Activated naive CD4-positive, alpha-beta T cell treated with anti-CD3 and anti-CD28 coated beads for 36 hours (primary cell): ENCODE measurements around the gene SYS1. TPM values are rescaled to one million over a fixed set of nuclear protein-coding genes. Genes with fewer than 3 reads are reported as not detected.
A peak's percentile ranks its signal among the peaks of the same experiment; 100 is the strongest.

Source experiments
- CTCF ChIA-PET: fragments of 350-600 bp; sonication (Branson Sonifier 250); formaldehyde crosslinking; loops from one replicate; lab custom pipeline; 2021; ENCODE audit warnings: antibody characterized with exemption; lab: Charles Lee
- DNase-seq: peaks from one replicate; pipeline ENCODE4 v3.0.0-alpha.2; 2020
- H3K27ac Mint-ChIP-seq: one replicate; pipeline ENCODE4 v1.8.0; 2021; ENCODE audit warnings: mild to moderate bottlenecking, mixed read lengths
- H3K27me3 Mint-ChIP-seq: one replicate; pipeline ENCODE4 v1.8.0; 2021; ENCODE audit warnings: low read depth, mixed read lengths
- H3K36me3 Mint-ChIP-seq: one replicate; pipeline ENCODE4 v1.8.0; 2021; ENCODE audit warnings: low read depth, mixed read lengths
- H3K4me1 Mint-ChIP-seq: one replicate; pipeline ENCODE4 v1.8.0; 2021; ENCODE audit warnings: low read depth, mixed read lengths
- H3K4me3 Mint-ChIP-seq: one replicate; pipeline ENCODE4 v1.8.0; 2021; ENCODE audit warnings: mild to moderate bottlenecking, moderate library complexity, mixed read lengths
- H3K9me3 Mint-ChIP-seq: one replicate; pipeline ENCODE4 v1.8.0; 2021; ENCODE audit warnings: mixed read lengths
- intact Hi-C: fragments of 100-400 bp; cut with micrococcal nuclease; formaldehyde crosslinking; loops from one replicate; pipeline ENCODE4 v1.15.1; 2023
- total RNA-seq, 2 experiments: library from RNA; stranded (reverse); gene quantifications; one replicate each; pipeline ENCODE4 v1.2.3, GENCODE V29; 2021

The SYS1 gene
- 10 to 100 TPM; 24.0 to 26.0 TPM for total RNA-seq

GRCh38 chr20:45362804-45363610, at the start of gene SYS1:
Gene SYS1 (plus strand): TSS chr20:45363156. CDS start chr20:45363532, 376 bp downstream.
- Mint-ChIP-seq H3K36me3 (peaks cover 3% of the 10 kb centered on the region), H3K27ac (peak within 1 kb of the TSS; percentile 97), H3K27me3 (no peaks in the 10 kb centered on the region), H3K4me3 (peak within 1 kb of the TSS; percentile 96), H3K9me3 (no peaks in the 10 kb centered on the region), H3K4me1 (peaks cover 47% of the 10 kb centered on the region)
- intact Hi-C loops = loop anchor here (1.0 to 5.0 kb wide), 10 partner anchors 8 to 408 kb away; partner anchors contain the start of genes PIGT, SDC4 and STK4
- CTCF ChIA-PET = interaction anchor here (0.6 to 9.8 kb wide), 30 partner anchors 9 to 1717 kb away, joined by 3 to 118 read pairs (median 4); no protein-coding TSS in a partner anchor
- DNase-seq = peak; percentile 99

GRCh38 chr20:45313943-45314342, 49.0 kb upstream of the SYS1 start:
- CTCF ChIA-PET = interaction anchor here (1.2 to 3.2 kb wide), 6 partner anchors 13 to 202 kb away, joined by 3 to 31 read pairs (median 4); partner anchors contain the start of gene SYS1
- intact Hi-C loops = no loop called here

GRCh38 chr20:45315672-45316071, 47.3 kb upstream of the SYS1 start:
- Mint-ChIP-seq H3K4me3 (no peak overlapping the region), H3K27me3 (peaks cover 45% of the 10 kb centered on the region), H3K36me3 (no peaks in the 10 kb centered on the region), H3K27ac (no peak overlapping the region), H3K9me3 (no peaks in the 10 kb centered on the region), H3K4me1 (peaks cover 35% of the 10 kb centered on the region)
- no peak for DNase-seq
- CTCF ChIA-PET = interaction anchor here (1.6 to 9.1 kb wide), 3 partner anchors 21 to 121 kb away, joined by 5 to 116 read pairs (median 6); no protein-coding TSS in a partner anchor
- intact Hi-C loops = loop anchor here (5.0 kb wide), 1 partner anchor 457 kb away; no protein-coding TSS in a partner anchor

More at GRCh38 chr20:45313943-45314342, 49.0 kb upstream of the SYS1 start:
- H3K4me1 Mint-ChIP-seq = peaks cover 29% of the 10 kb centered on the region
- H3K9me3 Mint-ChIP-seq = no peaks in the 10 kb centered on the region
- no peak overlapping the region for H3K4me3 Mint-ChIP-seq
- H3K36me3 Mint-ChIP-seq = no peaks in the 10 kb centered on the region
- H3K27me3 Mint-ChIP-seq = peaks cover 53% of the 10 kb centered on the region
- DNase-seq = no peak
- no peak overlapping the region for H3K27ac Mint-ChIP-seq

- Mint-ChIP-seq H3K27me3 (peaks cover 38% of the 10 kb centered on the region), H3K27ac (no peak overlapping the region), H3K4me1 (peaks cover 37% of the 10 kb centered on the region), H3K9me3 (no peaks in the 10 kb centered on the region), H3K36me3 (no peaks in the 10 kb centered on the region), H3K4me3 (peak overlapping the region; percentile 12)
- no peak for DNase-seq
- intact Hi-C loops = loop anchor here (5.0 kb wide), 1 partner anchor 456 kb away; no protein-coding TSS in a partner anchor
- CTCF ChIA-PET = interaction anchor here (0.5 to 9.1 kb wide), 7 partner anchors 13 to 140 kb away, joined by 3 to 116 read pairs (median 5); partner anchors contain the start of gene SDC4
These were observed 46.5 kb upstream of the SYS1 start for GRCh38 chr20:45316150-45317080.

GRCh38 chr20:45317826-45318225, 45.1 kb upstream of the SYS1 start:
- Mint-ChIP-seq H3K27me3 (peaks cover 27% of the 10 kb centered on the region), H3K27ac (peak overlapping the region; percentile 91), H3K9me3 (no peaks in the 10 kb centered on the region), H3K36me3 (no peaks in the 10 kb centered on the region), H3K4me1 (peaks cover 36% of the 10 kb centered on the region), H3K4me3 (peak overlapping the region; percentile 17)
- CTCF ChIA-PET = interaction anchor here (0.5 to 9.1 kb wide), 19 partner anchors 9 to 460 kb away, joined by 3 to 116 read pairs (median 6); partner anchors contain the start of genes SDC4 and SYS1
- intact Hi-C loops = loop anchor here (2.0 to 5.0 kb wide), 3 partner anchors 37 to 454 kb away; partner anchors contain the start of gene SYS1
- DNase-seq = no peak

- intact Hi-C loops = loop anchor here (2.0 to 5.0 kb wide), 3 partner anchors 36 to 454 kb away; partner anchors contain the start of gene SYS1
- peak overlapping the region; percentile 91 for H3K27ac Mint-ChIP-seq
- no peaks in the 10 kb centered on the region for H3K9me3 Mint-ChIP-seq
- DNase-seq = peak; percentile 47
- CTCF ChIA-PET = interaction anchor here (0.6 to 9.1 kb wide), 31 partner anchors 9 to 483 kb away, joined by 3 to 116 read pairs (median 5); partner anchors contain the start of genes SDC4 and SYS1
- H3K4me3 Mint-ChIP-seq = peak overlapping the region; percentile 48
- H3K4me1 Mint-ChIP-seq = peaks cover 36% of the 10 kb centered on the region
- H3K27me3 Mint-ChIP-seq = peaks cover 25% of the 10 kb centered on the region
- H3K36me3 Mint-ChIP-seq = no peaks in the 10 kb centered on the region
These were observed 44.5 kb upstream of the SYS1 start for GRCh38 chr20:45318386-45318939.

GRCh38 chr20:45318948-45319347, 44.0 kb upstream of the SYS1 start:
- peak overlapping the region; percentile 48 for H3K4me3 Mint-ChIP-seq
- intact Hi-C loops = loop anchor here (1.0 to 5.0 kb wide), 6 partner anchors 36 to 453 kb away; partner anchors contain the start of gene SYS1

GRCh38 chr20:45320948-45321595, 41.9 kb upstream of the SYS1 start:
- Mint-ChIP-seq H3K27ac (no peak overlapping the region), H3K9me3 (no peaks in the 10 kb centered on the region), H3K4me3 (no peak overlapping the region), H3K36me3 (no peaks in the 10 kb centered on the region), H3K27me3 (peaks cover 6% of the 10 kb centered on the region), H3K4me1 (peaks cover 36% of the 10 kb centered on the region)
- DNase-seq = peak; percentile 34
- intact Hi-C loops = no loop called here
- CTCF ChIA-PET = interaction anchor here (0.8 to 9.1 kb wide), 11 partner anchors 9 to 129 kb away, joined by 3 to 116 read pairs (median 5); partner anchors contain the start of gene SYS1

More at GRCh38 chr20:45318948-45319347, 44.0 kb upstream of the SYS1 start:
- Mint-ChIP-seq H3K4me1 (peaks cover 36% of the 10 kb centered on the region), H3K9me3 (no peaks in the 10 kb centered on the region), H3K36me3 (no peaks in the 10 kb centered on the region), H3K27me3 (peaks cover 20% of the 10 kb centered on the region), H3K27ac (peak overlapping the region; percentile 91)
- DNase-seq = no peak
- CTCF ChIA-PET = interaction anchor here (0.6 to 9.1 kb wide), 28 partner anchors 8 to 452 kb away, joined by 3 to 116 read pairs (median 5); partner anchors contain the start of genes SDC4 and SYS1

GRCh38 chr20:45322952-45323383, 40.0 kb upstream of the SYS1 start:
- Mint-ChIP-seq H3K27ac (no peak overlapping the region), H3K27me3 (no peaks in the 10 kb centered on the region), H3K4me1 (peaks cover 26% of the 10 kb centered on the region), H3K9me3 (no peaks in the 10 kb centered on the region), H3K4me3 (no peak overlapping the region), H3K36me3 (peaks cover 4% of the 10 kb centered on the region)
- intact Hi-C loops = loop anchor here (1.0 kb wide), 2 partner anchors 114 to 127 kb away; no protein-coding TSS in a partner anchor
- peak; percentile 54 for DNase-seq
- CTCF ChIA-PET = interaction anchor here (0.9 to 9.1 kb wide), 12 partner anchors 8 to 448 kb away, joined by 3 to 116 read pairs (median 5); partner anchors contain the start of gene SYS1

- Mint-ChIP-seq H3K27me3 (no peaks in the 10 kb centered on the region), H3K4me3 (no peak overlapping the region), H3K36me3 (peaks cover 4% of the 10 kb centered on the region), H3K27ac (no peak overlapping the region), H3K9me3 (no peaks in the 10 kb centered on the region), H3K4me1 (peaks cover 18% of the 10 kb centered on the region)
- no peak for DNase-seq
- CTCF ChIA-PET = interaction anchor here (0.9 to 9.1 kb wide), 8 partner anchors 9 to 448 kb away, joined by 3 to 116 read pairs (median 6); no protein-coding TSS in a partner anchor
- intact Hi-C loops = loop anchor here (1.0 kb wide), 2 partner anchors 114 to 127 kb away; no protein-coding TSS in a partner anchor
These were observed 39.2 kb upstream of the SYS1 start for GRCh38 chr20:45323731-45324130.
